HT-29 (cell line): ENCODE results near the gene KCNIP1. TPM values are rescaled to one million over a fixed set of nuclear protein-coding genes. Genes with fewer than 3 reads are reported as not detected.
A peak's percentile ranks its signal among the peaks of the same experiment; 100 is the strongest.

Experiments used
- DNase-seq: peaks from one replicate; pipeline ENCODE4 v3.0.0-alpha.2; 2015; ENCODE audit warnings: low spot score
- total RNA-seq: library from RNA; depleted of rRNA; stranded (reverse); fragments of >200 nt; shearing (Covaris generic); gene quantifications from 2 replicates; pipeline ENCODE4 v1.2.3, GENCODE V29; 2014

KCNIP1 gene
- total RNA-seq, 1 experiment from 2014 or later, result not detected

DNA sequence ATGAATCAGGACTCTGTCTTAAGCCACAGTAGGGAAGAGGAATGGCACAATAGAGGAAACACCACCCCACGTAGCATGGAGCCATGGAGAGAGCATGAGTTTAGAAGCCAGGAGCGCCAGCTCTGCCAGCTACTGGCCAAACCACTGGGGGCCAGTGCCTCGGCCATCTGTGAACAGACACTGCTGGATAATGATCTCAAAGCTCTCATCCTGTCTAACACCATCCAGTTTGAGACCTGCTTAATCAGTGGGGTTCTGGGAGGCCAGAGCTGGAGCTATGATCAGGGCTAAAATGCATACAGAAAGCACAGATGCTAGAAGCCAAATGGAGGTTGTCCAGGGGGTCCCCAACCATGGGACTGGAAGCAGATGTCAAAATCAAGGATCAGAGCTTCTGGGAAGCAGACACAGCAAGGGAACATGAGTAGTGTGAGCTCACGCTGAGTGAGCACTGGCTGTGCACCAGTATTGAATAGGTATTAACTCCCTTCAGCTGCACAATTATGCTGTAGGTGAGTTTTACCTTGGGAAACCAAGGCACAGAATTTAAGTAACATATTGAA lies 92.7 kb downstream of the KCNIP1 start:
- DNase-seq, result no peak

DNA sequence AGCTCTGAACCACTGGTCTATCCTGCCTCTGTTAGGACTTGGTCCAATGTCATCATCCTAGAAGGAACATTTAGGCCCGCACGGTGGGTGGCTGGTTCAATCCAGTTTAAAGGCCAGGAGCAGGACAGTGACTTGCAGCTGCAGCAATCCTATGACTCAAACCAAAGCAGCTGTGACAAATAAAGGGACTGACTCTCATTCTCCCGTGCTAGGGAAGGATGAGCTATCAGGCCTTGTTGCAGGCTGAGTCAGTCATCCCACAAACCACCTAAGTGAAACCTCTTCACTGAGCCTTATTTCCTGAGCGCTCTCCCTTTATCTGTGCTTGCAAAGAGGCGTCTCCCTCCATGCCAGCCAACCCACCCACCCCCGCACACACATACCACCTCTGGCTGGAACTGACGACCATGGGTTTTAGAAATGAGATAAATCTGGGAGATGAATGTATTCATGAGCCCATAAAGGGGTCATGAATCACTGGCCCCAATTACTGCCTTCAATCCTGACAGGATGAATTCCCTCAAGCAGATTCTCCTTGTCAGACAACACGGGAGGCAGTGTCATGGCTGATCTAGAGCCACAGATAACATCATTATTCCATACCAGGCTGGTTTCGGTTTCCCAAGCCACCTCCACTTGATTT lies 93.4 kb downstream of the KCNIP1 start:
- DNase-seq, result no peak

DNA sequence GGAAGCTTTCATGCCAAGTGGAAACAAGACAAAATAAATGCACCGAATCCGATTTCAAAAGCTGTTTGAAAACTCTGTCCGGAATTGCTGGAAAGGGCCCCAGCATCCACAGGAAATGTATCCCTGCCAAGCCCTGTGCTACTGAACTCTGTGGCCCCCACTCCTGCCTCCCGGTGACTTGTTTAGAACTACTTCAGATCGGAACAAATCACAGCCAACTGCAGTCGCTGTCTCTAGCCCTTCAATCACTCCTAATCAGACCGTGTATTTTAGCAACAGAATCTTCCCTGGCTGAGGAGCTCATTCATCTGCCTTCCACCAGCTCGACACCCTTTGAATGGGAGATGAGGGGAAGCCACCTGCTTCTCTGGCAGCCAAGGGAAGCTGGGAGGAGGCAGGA lies 94.1 kb downstream of the KCNIP1 start:
- no peak for DNase-seq

DNA sequence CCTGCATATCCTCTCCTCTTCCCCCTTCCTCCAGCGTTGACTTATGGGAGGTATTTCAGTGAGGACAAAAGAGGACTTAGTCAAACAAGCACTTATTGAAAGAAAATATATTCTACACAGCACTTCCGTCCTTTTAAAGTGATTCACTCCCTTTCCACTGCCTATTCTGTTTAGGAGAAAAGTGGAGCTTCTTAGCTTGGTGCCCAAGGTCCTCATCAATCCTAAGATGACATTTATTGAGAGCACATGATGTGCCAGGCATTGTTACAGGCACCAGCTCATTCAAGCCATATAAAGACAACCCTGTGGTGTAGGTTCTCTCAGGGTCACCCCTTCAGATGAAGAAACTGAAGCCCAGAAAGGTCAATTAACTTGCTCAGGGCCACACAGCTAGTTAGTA lies 95.9 kb downstream of the KCNIP1 start:
- DNase-seq, result no peak

DNA sequence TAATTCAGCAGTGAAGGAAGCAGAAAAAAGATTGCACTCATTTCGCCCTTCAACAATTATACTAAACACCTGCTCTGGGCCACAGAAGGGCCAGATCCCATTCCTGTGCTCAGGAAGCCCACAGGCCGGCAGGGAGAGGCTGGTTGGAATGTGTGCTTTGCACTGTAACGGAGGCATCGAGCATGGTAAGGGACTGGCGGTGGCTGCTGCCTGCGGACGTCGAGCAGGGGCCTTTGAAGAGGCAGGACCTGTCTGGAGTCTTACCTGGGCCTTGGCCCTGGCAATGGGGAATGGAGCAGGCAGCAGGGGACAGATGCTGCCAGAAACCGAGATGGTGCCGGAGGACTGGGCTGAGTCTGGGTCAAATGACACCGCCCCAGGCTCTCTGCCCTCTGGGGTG lies 97.8 kb downstream of the KCNIP1 start:
- no peak for DNase-seq

DNA sequence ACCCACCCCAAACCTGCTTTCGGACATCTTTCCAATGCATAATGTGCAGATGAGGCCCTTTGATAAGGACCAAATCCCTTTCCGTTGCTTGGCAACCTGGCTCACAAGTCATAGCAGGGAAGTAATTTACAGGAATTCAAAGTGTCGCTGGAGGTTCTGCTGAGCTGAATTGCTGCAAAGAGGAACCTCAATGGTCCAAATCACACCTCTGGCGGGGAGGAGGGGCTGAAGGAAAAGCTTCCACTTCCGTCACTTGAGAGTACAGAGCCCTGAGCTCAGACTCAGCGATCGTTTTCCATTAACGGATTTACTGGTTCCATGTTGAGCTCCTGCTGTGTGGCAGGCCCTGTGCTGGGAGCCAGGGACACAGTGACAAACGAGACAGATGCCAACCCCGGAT lies 99.3 kb downstream of the KCNIP1 start:
- DNase-seq, result no peak

DNA sequence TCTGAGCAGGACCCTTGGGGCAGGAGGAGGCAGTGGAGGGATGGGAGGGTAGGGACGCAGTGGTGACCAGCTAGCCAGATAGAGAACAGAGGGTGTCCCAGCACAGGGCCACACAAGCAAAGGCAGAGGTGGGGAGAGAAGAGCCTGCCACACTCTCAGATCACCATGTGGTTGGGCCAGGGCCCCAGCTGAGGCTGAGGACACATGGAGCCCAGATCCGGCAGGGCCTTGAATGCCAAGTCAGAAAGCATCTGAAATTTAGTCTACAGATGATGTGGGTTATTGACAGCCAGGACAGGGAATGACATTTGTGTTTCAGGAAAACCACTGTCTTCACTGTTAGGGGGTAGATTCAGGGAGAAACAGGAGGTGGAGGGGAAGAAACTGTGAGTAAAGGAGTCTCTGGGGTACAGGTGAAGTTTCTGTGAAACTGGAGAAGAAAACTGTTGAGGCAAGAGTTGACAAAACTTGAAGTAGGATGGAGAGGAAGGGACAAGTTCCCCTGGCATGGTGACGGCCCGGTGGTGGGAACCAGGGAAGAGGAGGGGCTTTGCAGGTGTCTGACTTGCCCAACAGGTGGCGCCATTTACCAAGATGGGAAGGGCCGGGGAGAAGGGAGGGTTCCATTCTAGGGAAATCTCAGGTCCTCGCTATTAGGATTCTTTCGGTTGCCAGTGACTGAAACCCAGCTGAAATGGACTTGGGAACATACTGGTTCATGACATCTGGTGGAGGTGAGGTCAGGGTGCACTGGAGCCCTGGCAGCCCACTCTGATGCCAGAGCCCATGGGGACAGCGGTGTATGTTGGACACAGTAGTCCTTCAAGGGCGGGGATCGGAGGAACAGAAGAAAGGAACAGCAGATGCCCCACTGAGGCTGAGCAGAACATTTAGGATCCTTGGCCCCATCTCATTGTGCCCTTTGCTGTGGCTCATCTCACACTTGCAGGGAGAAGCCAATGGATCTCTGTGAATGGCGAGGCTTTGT lies 100.1 kb downstream of the KCNIP1 start:
- peak; percentile 63 for DNase-seq

DNA sequence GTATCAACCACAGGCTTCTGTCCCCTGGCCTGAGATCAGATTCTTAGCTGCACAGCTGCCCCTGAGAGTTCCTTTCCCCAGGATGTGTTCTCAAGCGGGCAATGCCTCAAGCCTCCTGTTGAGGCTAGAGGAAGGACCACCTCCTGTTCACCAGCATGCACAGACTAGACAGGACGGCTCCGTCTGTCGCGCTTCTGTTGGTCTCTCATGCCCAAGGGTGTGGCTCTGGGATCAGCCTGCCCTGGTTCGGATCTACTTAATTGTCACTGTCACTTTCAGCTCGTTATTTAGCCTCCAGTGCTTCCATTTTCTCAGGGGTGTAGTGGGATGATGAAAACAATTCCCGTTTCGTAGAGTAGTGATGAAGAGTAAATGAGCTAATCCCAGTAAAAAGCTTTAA lies 103.1 kb downstream of the KCNIP1 start:
- DNase-seq, result no peak

DNA sequence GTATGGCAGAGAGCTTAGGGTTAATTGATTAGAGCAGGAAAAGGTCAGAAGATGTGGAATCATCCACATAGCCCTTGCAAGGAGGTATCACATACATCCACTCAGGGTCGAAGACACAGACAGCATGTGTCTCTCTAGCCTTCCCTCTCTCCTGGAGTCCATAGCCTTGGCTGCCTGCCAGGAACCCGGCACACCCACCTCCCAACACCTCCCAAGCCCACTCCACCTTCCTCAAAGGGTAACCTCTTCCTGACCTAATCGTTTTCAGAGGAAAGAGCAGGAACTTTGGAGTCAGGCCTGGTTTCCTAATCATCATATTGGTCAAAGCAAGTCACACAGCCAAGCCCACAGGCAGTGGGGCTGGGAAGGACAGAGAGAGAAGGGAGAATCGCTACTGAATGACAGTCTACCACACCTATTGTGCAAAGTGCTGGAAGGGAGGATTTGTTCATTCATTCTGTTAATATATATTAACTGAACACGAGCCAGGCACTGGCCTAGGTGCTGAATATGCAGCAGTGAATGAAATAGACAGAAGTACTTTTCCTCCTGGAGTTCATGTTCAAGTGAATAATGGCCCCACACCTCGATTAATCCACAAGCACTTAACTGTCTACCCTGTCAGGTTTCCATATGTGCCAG lies 107.8 kb downstream of the KCNIP1 start:
- DNase-seq, result no peak

DNA sequence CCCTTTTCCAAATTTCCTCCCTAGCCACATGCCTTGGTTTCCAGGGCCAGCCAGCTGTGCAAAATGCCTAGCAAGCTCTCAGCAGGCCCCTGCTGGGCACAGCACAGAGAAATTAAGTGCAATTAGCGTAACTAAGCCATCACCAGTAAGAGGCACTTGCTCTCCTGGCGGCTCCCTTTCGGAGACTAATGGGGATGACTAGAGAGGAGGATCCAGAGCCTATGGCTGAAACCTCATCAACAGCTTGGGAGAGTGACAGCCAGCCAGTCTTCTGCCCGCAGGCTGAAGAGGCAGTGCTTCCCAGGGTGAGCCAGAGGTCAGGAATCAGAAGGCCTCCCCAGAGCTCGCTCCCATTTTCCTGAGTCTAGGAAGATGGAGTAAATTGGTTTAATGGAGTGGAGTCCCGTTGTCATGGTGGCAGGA lies 108.4 kb downstream of the KCNIP1 start:
- no peak for DNase-seq

DNA sequence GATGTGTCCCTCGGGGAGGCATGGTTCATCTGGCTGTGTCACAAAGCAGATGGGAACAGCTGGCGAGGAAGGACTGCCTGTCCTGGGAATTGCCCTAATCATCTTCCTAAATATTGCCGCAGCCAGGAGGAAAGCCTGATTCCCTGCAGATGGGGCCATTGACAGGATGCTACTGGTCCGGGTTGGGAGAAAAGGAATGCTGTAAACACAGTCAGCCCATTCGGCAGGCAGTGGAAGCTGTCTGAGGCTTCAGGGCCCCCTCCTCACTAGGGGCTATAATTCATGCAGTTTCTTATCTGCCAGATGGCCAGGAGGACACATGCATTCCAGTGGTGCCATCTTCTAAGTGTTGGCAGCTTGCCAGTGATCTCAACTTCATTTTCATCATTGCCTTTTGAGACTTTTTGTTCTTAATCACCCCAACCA lies 110.3 kb downstream of the KCNIP1 start:
- no peak for DNase-seq

DNA sequence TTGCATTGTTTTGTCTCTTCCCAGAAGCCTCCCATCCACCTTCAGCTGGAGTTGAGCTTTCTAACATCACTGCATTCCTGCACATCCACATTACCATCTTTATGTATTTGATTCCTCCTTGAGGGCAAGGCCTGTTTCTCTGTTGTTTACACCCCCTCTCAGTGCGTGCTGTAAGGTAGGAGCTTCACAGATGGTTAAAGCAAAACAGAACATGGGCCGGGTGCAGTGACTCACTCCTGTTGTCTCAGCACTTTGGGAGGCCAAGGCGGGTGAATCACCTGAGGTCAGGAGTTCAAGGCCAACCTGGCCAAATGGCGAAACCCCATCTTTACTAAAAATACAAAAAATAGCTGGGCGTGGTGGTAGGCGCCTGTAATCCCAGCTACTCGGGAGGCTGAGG lies 110.9 kb downstream of the KCNIP1 start:
- no peak for DNase-seq

DNA sequence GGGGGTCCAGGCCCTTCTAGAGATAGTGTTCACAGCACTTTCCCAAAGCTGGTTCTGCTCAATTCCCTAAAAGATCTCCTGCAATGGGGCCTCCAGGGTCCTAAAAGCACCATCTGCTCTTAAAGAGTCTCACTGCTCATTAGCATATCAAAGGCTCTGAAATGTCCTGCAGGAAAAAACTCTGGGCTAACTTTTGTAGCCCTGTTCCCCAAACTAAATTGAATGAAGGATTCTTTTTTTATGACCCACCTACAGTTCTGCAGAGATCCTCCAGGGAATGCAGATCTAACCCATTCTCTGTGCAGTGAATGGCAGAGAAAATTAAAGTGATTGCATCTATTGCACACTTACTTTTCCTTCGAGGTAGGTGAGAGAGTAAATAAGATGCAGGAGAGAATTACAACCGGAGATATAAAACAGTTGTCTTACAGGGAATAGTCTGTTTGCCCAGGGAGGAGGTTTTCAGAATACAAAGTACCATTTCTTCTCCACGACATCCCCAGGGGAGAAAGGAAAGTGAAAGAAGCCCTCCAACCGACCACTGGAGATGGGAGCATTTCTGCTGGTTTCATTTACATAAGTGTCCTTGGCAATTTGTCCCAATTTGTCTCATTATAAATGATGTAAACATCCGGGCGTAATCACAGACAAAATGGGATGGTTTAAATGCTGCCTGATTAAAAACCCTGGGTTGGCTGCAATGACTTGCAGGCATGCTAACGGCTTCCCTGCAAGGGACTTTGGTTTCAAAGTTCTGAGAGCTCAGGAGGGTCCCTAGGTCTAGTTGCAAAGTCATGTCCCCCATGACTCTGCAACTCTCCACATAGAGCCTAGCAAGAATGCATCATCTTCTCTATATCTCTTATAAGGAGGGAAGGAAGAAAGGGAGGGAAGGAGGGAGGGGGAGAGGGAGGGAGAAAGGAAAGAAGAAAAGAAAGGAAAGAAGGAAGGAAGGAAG lies 114.0 kb downstream of the KCNIP1 start:
- DNase-seq, result no peak

DNA sequence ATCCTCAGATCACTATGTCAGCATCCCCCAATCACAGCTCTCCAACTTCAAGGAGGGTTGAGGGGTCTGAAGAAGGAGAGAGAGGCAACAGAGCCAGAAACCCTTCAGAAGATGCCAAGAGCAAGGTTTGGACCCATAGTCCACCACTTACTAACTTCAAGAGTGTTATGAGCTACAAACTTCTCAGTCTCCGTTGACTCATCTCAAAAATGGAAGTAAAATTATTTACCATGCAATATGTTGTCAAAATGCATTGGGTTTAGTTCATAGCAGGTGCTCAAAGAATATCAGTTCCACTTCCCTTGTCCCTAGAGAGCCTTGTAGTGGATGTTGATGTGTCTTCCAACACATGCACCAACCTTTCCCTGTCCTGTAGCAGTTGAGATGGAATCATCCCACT lies 116.0 kb downstream of the KCNIP1 start:
- no peak for DNase-seq

DNA sequence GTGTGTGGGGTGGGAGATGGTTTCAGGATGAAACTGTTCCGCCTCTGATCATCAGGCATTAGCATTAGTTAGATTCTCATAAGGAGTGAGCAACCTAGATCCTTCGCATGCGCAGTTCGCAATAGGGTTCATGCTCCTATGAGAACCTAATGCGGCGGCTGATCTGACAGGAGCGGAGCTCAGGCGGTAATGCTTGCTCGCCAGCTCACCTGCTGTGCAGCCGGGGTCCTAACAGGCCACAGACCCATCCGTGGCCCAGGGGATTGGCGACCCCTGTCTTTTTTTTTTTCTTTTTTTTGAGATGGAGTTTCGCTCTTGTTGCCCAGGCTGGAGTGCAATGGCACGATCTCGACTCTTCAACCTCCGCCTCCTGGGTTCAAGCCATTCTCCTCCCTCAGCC lies 119.1 kb downstream of the KCNIP1 start:
- DNase-seq, result no peak

DNA sequence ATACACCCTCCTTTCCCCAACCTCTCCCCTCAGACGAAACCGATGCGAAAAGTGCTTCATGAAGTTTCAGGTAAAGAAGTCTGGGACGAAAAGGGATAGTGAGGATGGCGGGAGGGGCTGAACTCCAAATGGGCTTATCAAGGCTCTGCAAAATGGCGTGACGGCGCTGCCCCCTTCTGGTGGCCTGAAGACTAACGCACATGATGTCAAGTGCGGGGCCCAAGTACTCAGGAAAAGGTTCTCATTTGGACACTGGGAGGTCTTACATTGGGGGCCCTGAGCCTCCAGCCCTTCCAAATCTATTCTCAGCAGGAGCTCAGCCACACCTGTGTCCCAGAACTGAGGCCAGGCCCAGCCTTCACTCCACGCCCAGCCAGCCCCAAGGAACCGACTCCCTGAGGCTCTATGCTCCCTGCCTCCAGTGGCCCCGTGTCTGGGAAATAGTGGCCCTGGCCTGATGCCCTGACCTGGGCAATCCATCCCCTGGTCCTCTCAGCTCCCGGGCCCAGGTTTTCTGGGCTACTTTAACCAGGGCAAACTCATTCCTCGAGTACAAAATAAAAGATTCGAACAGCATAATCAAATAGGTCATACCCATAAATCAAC lies 119.9 kb downstream of the KCNIP1 start:
- peak; percentile 70 for DNase-seq

DNA sequence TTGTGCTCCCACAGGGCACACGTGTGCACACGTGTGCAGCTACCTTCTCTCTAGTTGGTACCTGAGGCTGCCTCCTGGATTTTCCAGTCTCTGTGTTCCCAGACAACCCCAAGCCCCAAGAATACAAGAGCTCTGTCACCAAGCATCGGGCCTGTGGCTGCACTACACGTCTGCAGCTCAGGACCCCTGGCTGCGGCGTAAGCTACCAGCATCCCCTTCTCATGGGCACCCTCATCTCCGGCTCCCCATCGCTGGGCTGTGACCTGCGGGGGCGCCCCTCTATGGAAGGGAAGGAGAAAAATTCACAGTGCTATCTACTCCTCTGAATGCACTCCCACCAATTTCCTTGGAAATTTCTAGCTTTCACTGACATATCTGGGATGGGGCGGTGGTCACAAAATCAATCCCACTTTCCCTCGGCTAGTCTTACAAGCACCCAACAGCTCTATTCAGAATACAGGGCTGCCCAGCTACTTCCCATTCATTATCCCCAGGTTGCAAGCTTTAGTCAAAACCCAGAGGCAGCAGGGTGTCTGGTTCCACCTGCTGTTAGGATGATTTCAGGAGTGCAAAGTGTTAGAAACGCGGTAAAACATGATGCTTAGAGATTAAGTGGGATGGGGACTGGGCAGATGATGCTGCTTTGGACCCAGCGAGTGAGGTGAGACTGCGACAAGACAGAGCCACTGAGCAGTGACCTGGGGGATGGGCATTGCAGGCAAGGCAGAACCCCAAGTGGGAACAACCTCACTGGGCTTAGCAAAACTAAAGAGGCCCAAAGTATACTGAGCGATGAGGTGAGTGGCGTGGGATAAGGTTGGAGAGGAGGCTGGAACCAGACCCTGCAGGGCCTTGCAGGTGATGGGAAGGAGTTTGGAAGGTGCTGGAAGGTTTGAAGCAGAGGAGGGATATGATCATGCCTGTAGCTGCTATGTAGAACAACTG lies 121.7 kb downstream of the KCNIP1 start:
- no peak for DNase-seq

DNA sequence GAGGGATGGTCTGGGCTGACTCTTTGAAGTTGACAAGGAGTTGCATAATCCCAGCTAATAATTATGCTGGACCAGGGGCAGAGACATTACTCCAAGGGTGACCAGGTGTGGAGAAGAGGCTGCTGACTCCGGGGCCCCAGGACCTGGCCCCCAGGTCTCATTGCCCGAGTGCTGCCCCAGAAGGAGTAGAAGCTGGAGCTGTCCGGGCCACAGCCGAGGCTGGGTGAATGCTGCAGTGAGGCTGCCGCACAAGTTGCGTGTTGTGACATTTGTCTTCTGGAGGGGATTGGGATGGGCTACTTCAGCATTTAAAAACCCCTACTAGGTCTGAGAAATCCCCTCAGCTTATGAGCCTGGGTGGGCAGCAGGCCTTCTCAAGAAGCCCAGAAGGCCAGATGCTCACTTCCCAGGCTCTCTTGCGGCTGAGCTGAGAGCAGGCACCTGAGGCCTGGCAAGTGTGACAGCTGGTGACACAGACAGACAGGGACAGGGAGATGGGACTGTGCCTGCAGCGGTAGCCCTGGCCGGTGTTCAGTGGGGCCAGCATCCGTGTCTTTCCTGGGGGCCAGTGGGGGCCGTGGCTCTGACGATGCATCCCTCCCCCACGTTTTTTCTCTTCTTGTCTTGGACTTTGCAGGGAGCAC lies 122.8 kb downstream of the KCNIP1 start:
- no peak for DNase-seq

DNA sequence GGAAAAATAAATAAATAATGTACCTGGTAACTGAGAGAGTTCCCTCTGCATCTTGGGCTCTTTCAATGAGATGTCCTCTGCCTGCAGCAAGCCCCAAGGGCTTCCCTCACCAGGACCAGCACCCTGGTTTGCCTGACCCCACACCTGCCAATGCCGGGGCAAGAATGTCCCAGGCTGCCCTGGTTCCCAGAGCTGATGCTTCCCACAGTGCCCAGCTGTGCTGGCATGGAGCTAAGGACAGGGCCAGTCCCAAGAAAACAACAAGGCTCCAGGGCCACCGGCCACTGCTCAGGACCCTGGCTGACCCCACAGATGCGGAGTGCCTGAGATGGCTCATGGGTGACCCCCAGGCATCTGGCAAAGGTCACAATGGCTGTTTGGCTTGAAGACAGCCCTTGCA lies 123.5 kb downstream of the KCNIP1 start:
- DNase-seq, result no peak
